Measurements from ENCODE around the gene KRABD2.

DNA sequence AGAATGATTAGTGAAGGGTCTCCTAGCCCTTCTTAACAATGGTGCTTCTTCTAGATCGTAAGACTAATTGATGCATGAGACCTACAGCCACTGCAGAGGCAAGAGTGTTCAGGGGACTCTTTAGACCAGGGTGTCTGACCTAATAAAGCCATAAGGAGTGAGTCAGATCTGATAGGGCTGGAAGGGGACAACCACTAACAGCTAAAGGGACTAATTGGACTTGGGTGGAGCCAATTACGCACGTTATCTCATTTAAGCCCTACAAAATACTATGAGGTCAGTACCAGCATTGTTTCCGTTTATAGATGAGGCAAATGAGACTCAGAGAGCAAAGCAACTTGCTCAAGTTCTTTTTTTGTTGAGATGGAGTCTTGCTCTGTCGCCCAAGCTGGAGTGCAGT lies 35.6 kb upstream of the KRABD2 start:
- TF ChIP-seq, protein P1, sequence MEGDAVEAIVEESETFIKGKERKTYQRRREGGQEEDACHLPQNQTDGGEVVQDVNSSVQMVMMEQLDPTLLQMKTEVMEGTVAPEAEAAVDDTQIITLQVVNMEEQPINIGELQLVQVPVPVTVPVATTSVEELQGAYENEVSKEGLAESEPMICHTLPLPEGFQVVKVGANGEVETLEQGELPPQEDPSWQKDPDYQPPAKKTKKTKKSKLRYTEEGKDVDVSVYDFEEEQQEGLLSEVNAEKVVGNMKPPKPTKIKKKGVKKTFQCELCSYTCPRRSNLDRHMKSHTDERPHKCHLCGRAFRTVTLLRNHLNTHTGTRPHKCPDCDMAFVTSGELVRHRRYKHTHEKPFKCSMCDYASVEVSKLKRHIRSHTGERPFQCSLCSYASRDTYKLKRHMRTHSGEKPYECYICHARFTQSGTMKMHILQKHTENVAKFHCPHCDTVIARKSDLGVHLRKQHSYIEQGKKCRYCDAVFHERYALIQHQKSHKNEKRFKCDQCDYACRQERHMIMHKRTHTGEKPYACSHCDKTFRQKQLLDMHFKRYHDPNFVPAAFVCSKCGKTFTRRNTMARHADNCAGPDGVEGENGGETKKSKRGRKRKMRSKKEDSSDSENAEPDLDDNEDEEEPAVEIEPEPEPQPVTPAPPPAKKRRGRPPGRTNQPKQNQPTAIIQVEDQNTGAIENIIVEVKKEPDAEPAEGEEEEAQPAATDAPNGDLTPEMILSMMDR (IDR thresholded peaks at IDR 0.05), result no peak
- TF ChIP-seq POLR2A (IDR thresholded peaks at IDR 0.05), result no peak

All from uterus (tissue), 2 donors.